Body of pancreas (tissue), 4 donors: ENCODE data around the gene RD3L. TPM values are rescaled to one million over a fixed set of nuclear protein-coding genes. Genes with fewer than 3 reads are reported as not detected.
"Not testable (repeated sequence)": the region's sequence is repeated elsewhere in the genome, so short reads cannot be mapped to it uniquely, and the experiment has no call there.

Experiments
- ATAC-seq: fragments of 150-250 bp; one replicate; pipeline ENCODE4 v1.9.1; 2016
- DNase-seq, 4 donors: peaks; one replicate each; pipeline ENCODE4 v3.0.0-alpha.2; 2019
- H3K27ac ChIP-seq, 4 donors: fragments of 200-600 bp; sonication (generic); 1 replicate in 3 of 4; 2 replicates in 1 of 4; pipeline versions ENCODE4 v1.5.1 to v1.6.1; 2016 to 2019; ENCODE audit warnings: mild to moderate bottlenecking in 1 of 4, mixed read lengths in 1 of 4, moderate library complexity in 1 of 4
- H3K27me3 ChIP-seq, 2 donors: fragments of 200-600 bp; sonication (generic); one replicate each; pipeline ENCODE4 v1.6.0; 2016; ENCODE audit warnings: mild to moderate bottlenecking in 1 of 2
- H3K36me3 ChIP-seq, 2 donors: fragments of 200-600 bp; sonication (generic); replicated peaks in 1 of 2; 2 replicates each; pipeline ENCODE4 v1.5.1; 2016; ENCODE audit warnings: low read depth in 2 of 2; ENCODE audit not compliant: insufficient read depth in 1 of 2
- H3K4me1 ChIP-seq: fragments of 200-600 bp; sonication (generic); one replicate; pipeline ENCODE4 v1.6.0; 2016
- H3K4me3 ChIP-seq, 2 donors: fragments of 200-600 bp; sonication (generic); 1 replicate in 1 of 2; 2 replicates in 1 of 2; pipeline ENCODE4 v1.5.1; 2016 to 2019
- H3K9me3 ChIP-seq, 3 donors: fragments of 200-600 bp; sonication (generic); 1 replicate in 2 of 3; 2 replicates in 1 of 3; pipeline ENCODE4 v1.5.1; 2016
- CTCF ChIP-seq, 7 experiments: fragments of 450-650 bp in 4 of 7; fragments of 200-600 bp in 3 of 7; sonication (generic) in 3 of 7; IDR thresholded peaks; one replicate each; pipeline ENCODE4 v1.5.1; 2016 to 2019; ENCODE audit warnings: antibody characterized with exemption in 7 of 7
- POLR2A ChIP-seq, 3 donors: fragments of 450-650 bp; IDR thresholded peaks; one replicate each; pipeline ENCODE4 v1.6.1; 2016; ENCODE audit warnings: antibody characterized with exemption in 3 of 3, mild to moderate bottlenecking in 2 of 3
- WGBS, 2 donors: methylation state at CpG; one replicate each; pipeline ENCODE4 v1.1.5; 2017; 5-methylcytosine and 5-hydroxymethylcytosine counted together
- intact Hi-C: fragments of 100-400 bp; cut with DNase I; formaldehyde crosslinking; loops from one replicate; pipeline ENCODE4 v1.15.1; 2023
- total RNA-seq, 2 donors: library from RNA; depleted of rRNA; stranded (reverse); fragments of >200 nt; gene quantifications; one replicate each; pipeline ENCODE4 v1.1.0, GENCODE V29; 2016

RD3L gene
- total RNA-seq, 2 donors from 2014 or later, result not detected

GRCh38 chr14:103923863-103924262 lies 18.5 kb downstream of the RD3L start:
- no peak for DNase-seq
- intact Hi-C loops, result no loop called here
- no peak for TF ChIP-seq CTCF (IDR thresholded peaks at IDR 0.05)
- no peak for TF ChIP-seq POLR2A (IDR thresholded peaks at IDR 0.05)
- H3K27ac ChIP-seq, result no peak overlapping the region
- no peak overlapping the region for H3K4me3 ChIP-seq
- H3K27me3 ChIP-seq, result peaks cover 0 to 3% of the 10 kb centered on the region in 2 donors
- no peaks in the 10 kb centered on the region for H3K36me3 ChIP-seq
- ATAC-seq, result no peak
- H3K4me1 ChIP-seq, result peaks cover 20% of the 10 kb centered on the region
- WGBS, 2 donors, result 9 to 18% methylated on average over 6 of the region's 6 CpGs
- H3K9me3 ChIP-seq, result no peaks in the 10 kb centered on the region

GRCh38 chr14:103921855-103922200 lies 20.5 kb downstream of the RD3L start:
- ATAC-seq, H3K27me3 ChIP-seq, H3K27ac ChIP-seq, H3K36me3 ChIP-seq, H3K9me3 ChIP-seq, H3K4me3 ChIP-seq, intact Hi-C loops, DNase-seq: not testable (repeated sequence)
- whole genome bisulfite sequencing, 2 donors, result 58 to 61% methylated on average over 12 of the region's 12 CpGs
- peaks cover 20% of the 10 kb centered on the region for H3K4me1 ChIP-seq

GRCh38 chr14:103920981-103921854 lies 21.1 kb downstream of the RD3L start:
- no peaks in the 10 kb centered on the region for H3K36me3 ChIP-seq
- peak overlapping the region; percentile 30 to 92 (median 88) for H3K27ac ChIP-seq
- H3K4me1 ChIP-seq, result peaks cover 20% of the 10 kb centered on the region
- peak; percentile 97 to 99 (median 98) for TF ChIP-seq CTCF (IDR thresholded peaks at IDR 0.05)
- TF ChIP-seq POLR2A (IDR thresholded peaks at IDR 0.05), result peak; percentile 51 to 80 (median 79)
- H3K4me3 ChIP-seq, result peak overlapping the region; percentile 89 to 90
- H3K27me3 ChIP-seq, result no peaks in the 10 kb centered on the region
- intact Hi-C loops, result no loop called here
- DNase-seq (peak; percentile 93), ATAC-seq (peak; percentile 97)
- no peaks in the 10 kb centered on the region for H3K9me3 ChIP-seq
- WGBS, 2 donors, result 0% methylated on average over 17 to 58 of the region's 58 CpGs

GRCh38 chr14:103916636-103917262 lies 25.6 kb downstream of the RD3L start:
- TF ChIP-seq CTCF (IDR thresholded peaks at IDR 0.05) (no peak), POLR2A (IDR thresholded peaks at IDR 0.05) (no peak)
- Histone ChIP-seq H3K9me3 (no peaks in the 10 kb centered on the region), H3K27ac (no peak overlapping the region), H3K4me1 (peaks cover 19% of the 10 kb centered on the region), H3K36me3 (peaks cover 0 to 4% of the 10 kb centered on the region in 2 donors), H3K27me3 (no peaks in the 10 kb centered on the region), H3K4me3 (no peak overlapping the region)
- intact Hi-C loops, result no loop called here
- DNase-seq (no peak), ATAC-seq (no peak)
- WGBS, 2 donors, result 47 to 67% methylated on average over 14 of the region's 14 CpGs

GRCh38 chr14:103915616-103916015 lies 26.7 kb downstream of the RD3L start:
- peaks cover 0 to 4% of the 10 kb centered on the region in 2 donors for H3K36me3 ChIP-seq
- 86 to 90% methylated on average over 6 of the region's 6 CpGs for WGBS, 2 donors

More at GRCh38 chr14:103915616-103916015, 26.7 kb downstream of the RD3L start:
- DNase-seq (no peak), ATAC-seq (no peak)
- Histone ChIP-seq H3K27ac (no peak overlapping the region), H3K9me3 (no peaks in the 10 kb centered on the region), H3K4me1 (peaks cover 15% of the 10 kb centered on the region), H3K4me3 (no peak overlapping the region), H3K27me3 (no peaks in the 10 kb centered on the region)
- intact Hi-C loops, result no loop called here
- TF ChIP-seq POLR2A (IDR thresholded peaks at IDR 0.05) (no peak), CTCF (IDR thresholded peaks at IDR 0.05) (no peak)
